SH-SY5Y (cell line): ENCODE data around the gene GSPT1.

Source experiments
- GATA2 ChIP-seq: IDR thresholded peaks from 2 replicates; pipeline ENCODE4 v1.6.1; 2011; ENCODE audit warnings: mild to moderate bottlenecking, low read depth, low read length
- GATA3 ChIP-seq: IDR thresholded peaks from 2 replicates; pipeline ENCODE4 v1.6.1; 2011; ENCODE audit warnings: low read depth, mild to moderate bottlenecking, low read length, moderate library complexity

DNA sequence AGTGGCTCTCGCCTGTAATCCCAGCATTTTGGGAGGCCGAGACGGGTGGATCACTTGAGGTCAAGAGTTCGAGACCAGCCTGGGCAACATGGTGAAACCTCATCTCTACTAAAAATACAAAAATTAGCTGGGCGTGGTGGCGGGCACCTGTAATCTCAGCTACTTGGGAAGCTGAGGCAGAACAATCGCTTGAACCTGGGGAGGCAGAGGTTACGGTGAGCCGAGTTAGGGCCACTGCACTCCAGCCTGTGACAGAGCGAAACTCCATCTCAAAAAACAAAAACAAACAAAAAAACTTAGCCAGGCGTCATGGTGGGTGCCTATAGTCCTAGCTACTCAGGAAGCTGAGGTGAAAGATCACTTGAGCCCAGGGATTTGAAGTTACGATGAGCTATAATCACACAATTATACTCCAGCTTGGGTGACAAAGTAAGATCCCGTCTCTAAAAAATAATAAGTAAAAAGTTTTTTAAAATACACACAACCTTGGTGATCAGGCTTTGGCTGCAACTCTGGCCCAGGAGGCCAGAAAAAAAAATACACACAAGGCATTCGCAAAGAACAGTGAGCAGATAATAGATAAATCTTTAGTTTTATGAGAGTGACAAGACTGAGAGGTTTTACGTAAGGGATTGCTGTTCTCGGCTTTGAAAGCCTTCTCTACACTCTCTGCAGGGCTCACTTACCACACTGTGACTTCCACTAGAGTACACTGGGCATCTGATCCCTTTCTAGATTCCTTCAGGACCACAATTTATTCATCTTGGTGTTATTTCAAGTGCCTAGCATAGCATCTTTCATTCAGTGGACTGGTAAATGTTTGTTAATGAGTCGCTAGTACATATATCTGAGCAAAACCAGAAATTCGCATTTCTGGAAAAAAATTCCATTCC lies 5.9 kb downstream of the GSPT1 start:
- TF ChIP-seq GATA2, result no peak
- no peak for TF ChIP-seq GATA3
